ENCODE results near the gene WDR70.

WDR70 gene

DNA sequence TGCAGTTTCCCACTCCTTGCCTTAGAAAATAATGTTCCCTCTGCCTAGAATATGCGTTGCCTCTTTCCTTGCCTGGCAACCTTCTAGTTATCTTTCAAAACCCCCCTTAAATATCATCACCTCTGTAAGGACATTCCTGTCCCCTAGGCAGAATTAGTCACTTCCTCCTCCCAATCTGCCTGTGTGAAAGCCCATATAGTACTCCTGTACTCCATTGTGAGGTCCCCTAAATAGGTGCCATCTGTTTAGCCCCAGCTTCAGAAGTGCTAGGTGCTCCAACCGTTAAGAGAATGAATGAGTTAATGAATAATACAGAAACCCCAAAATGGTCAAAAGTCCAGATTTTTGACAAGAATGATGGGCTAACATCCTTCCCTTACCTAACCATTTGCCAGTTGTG, 279.3 kb downstream of the WDR70 start:
- Histone ChIP-seq H3K9ac (ENCODE audit: low read depth in 1 of 2, low read length in 2 of 2) (no peak overlapping the region), H3K4me1 (ENCODE audit: control insufficient read depth in 2 of 2, insufficient read depth in 2 of 2, low read length in 2 of 2) (no peaks in the 10 kb centered on the region), H3K27ac (ENCODE audit: low read depth in 2 of 2, low read length in 2 of 2) (no peak overlapping the region), H3K27me3 (ENCODE audit: control insufficient read depth in 2 of 2, insufficient read depth in 2 of 2, low read length in 2 of 2) (no peaks in the 10 kb centered on the region), H3K4me3 (ENCODE audit: low read length in 2 of 2) (no peak overlapping the region), H3K36me3 (ENCODE audit: control insufficient read depth in 2 of 2, insufficient read depth in 2 of 2, low read length in 2 of 2) (no peaks in the 10 kb centered on the region), H3K9me3 (ENCODE audit: control insufficient read depth in 2 of 2, low read length in 2 of 2) (no peaks in the 10 kb centered on the region)

DNA sequence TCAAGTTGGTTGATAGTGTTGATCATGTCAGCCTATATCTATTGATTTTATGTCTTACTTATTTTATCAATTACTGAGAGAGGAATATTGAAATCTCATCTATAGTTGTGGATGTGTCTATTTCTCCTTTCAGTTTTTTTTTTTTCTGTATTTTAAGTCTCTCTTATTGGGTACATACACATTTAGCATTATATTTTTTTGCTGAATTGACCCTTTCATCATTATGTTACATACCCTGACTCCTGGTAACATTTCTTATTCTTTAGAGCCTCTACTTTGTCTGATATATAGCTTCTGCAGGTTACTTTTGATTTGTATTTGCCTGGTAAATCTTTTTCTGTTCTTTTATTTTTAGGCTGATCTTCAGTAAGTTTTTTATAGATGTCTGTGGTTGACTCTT, 281.2 kb downstream of the WDR70 start:
- Histone ChIP-seq H3K4me3 (ENCODE audit: low read length in 2 of 2) (no peak overlapping the region), H3K36me3 (ENCODE audit: control insufficient read depth in 2 of 2, insufficient read depth in 2 of 2, low read length in 2 of 2) (no peaks in the 10 kb centered on the region), H3K27me3 (ENCODE audit: control insufficient read depth in 2 of 2, insufficient read depth in 2 of 2, low read length in 2 of 2) (no peaks in the 10 kb centered on the region), H3K9ac (ENCODE audit: low read depth in 1 of 2, low read length in 2 of 2) (no peak overlapping the region), H3K4me1 (ENCODE audit: control insufficient read depth in 2 of 2, insufficient read depth in 2 of 2, low read length in 2 of 2) (no peaks in the 10 kb centered on the region), H3K9me3 (ENCODE audit: control insufficient read depth in 2 of 2, low read length in 2 of 2) (no peaks in the 10 kb centered on the region), H3K27ac (ENCODE audit: low read depth in 2 of 2, low read length in 2 of 2) (no peak overlapping the region)

DNA sequence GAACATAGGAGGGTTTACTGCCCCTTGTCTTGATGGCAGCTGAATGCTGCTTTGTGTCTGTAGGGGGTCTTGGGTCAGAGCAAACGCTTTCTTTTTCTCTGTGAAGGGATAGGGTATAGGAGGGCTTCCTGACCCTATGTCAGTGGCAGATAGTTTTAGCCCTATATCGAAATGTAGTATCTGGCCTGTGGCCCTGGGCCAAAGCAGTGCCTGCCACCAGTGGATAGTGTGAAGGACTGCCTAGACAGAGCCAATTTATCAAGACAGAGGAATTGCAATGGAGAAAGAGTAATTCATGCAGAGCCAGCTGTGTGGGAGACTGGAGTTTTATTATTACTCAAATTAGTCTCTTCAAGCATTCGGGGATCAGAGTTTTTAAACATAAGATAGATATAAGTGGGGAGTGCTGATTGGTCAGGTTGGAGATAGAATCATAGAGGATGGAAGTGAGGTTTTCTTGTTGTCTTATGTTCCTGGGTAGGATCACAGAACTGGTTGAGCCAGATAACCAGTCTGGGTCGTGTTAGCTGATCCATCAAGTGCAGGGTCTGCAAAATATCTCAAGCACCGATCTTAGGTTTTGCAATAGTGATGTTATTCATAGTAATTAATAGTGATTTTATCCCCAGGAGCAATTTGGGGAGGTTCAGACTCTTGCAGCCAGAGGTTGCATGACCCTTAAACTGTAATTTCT, 282.3 kb downstream of the WDR70 start:
- Histone ChIP-seq H3K27ac (ENCODE audit: low read depth in 2 of 2, low read length in 2 of 2) (no peak overlapping the region), H3K4me1 (ENCODE audit: control insufficient read depth in 2 of 2, insufficient read depth in 2 of 2, low read length in 2 of 2) (no peaks in the 10 kb centered on the region), H3K9me3 (ENCODE audit: control insufficient read depth in 2 of 2, low read length in 2 of 2) (no peaks in the 10 kb centered on the region)

DNA sequence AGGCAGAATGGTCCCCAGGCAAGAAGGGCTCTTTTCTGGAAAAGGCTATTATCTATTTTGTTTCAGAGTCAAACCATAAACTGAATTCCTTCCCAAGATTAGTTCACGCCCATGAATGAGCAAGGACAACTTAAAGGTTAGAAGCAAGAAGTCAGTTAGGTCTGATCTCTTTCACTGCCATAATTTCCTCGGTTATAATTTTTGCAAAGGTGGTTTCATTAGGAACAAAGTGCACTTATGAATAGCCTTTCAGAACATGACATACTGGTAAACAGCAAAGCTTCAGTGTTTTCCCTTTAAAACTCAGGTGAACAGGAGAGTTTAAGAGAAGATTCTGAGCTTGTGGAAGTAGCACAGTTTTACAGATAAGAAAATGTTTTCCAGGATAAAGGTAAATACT, 282.8 kb downstream of the WDR70 start:
- no peaks in the 10 kb centered on the region for H3K9me3 ChIP-seq (ENCODE audit: control insufficient read depth in 2 of 2, low read length in 2 of 2)
- no peaks in the 10 kb centered on the region for H3K4me1 ChIP-seq (ENCODE audit: control insufficient read depth in 2 of 2, insufficient read depth in 2 of 2, low read length in 2 of 2)
- H3K36me3 ChIP-seq (ENCODE audit: control insufficient read depth in 2 of 2, insufficient read depth in 2 of 2, low read length in 2 of 2): no peaks in the 10 kb centered on the region
- H3K9ac ChIP-seq (ENCODE audit: low read depth in 1 of 2, low read length in 2 of 2): no peak overlapping the region
- no peaks in the 10 kb centered on the region for H3K27me3 ChIP-seq (ENCODE audit: control insufficient read depth in 2 of 2, insufficient read depth in 2 of 2, low read length in 2 of 2)
- no peak overlapping the region for H3K4me3 ChIP-seq (ENCODE audit: low read length in 2 of 2)
- H3K27ac ChIP-seq (ENCODE audit: low read depth in 2 of 2, low read length in 2 of 2): no peak overlapping the region

More for the DNA sequence above, 282.3 kb downstream of the WDR70 start:
- H3K9ac ChIP-seq (ENCODE audit: low read depth in 1 of 2, low read length in 2 of 2): no peak overlapping the region
- H3K27me3 ChIP-seq (ENCODE audit: control insufficient read depth in 2 of 2, insufficient read depth in 2 of 2, low read length in 2 of 2): no peaks in the 10 kb centered on the region
- no peak overlapping the region for H3K4me3 ChIP-seq (ENCODE audit: low read length in 2 of 2)
- no peaks in the 10 kb centered on the region for H3K36me3 ChIP-seq (ENCODE audit: control insufficient read depth in 2 of 2, insufficient read depth in 2 of 2, low read length in 2 of 2)

DNA sequence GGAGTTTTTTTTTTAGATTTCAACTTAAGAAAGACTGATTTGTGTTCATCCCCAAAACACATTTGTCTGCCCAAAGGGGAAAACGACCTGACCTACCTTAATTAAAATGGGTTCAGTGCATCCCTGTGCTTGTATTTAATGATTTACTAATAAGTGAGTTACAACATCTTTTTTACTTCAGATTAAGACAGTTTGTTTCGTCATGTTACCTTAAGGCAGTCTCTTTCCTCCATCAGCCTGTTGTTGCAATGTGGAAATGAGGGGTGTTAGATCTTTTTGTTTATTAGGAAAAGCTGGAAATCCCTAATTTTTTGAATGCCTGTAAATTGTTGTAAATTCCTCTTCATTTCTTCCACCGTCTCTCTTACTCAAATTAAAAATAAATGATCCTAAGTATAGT, 283.2 kb downstream of the WDR70 start:
- no peaks in the 10 kb centered on the region for H3K9me3 ChIP-seq (ENCODE audit: control insufficient read depth in 2 of 2, low read length in 2 of 2)
- H3K4me3 ChIP-seq (ENCODE audit: low read length in 2 of 2): no peak overlapping the region
- no peaks in the 10 kb centered on the region for H3K36me3 ChIP-seq (ENCODE audit: control insufficient read depth in 2 of 2, insufficient read depth in 2 of 2, low read length in 2 of 2)
- no peaks in the 10 kb centered on the region for H3K27me3 ChIP-seq (ENCODE audit: control insufficient read depth in 2 of 2, insufficient read depth in 2 of 2, low read length in 2 of 2)
- no peak overlapping the region for H3K9ac ChIP-seq (ENCODE audit: low read depth in 1 of 2, low read length in 2 of 2)
- no peaks in the 10 kb centered on the region for H3K4me1 ChIP-seq (ENCODE audit: control insufficient read depth in 2 of 2, insufficient read depth in 2 of 2, low read length in 2 of 2)
- no peak overlapping the region for H3K27ac ChIP-seq (ENCODE audit: low read depth in 2 of 2, low read length in 2 of 2)

DNA sequence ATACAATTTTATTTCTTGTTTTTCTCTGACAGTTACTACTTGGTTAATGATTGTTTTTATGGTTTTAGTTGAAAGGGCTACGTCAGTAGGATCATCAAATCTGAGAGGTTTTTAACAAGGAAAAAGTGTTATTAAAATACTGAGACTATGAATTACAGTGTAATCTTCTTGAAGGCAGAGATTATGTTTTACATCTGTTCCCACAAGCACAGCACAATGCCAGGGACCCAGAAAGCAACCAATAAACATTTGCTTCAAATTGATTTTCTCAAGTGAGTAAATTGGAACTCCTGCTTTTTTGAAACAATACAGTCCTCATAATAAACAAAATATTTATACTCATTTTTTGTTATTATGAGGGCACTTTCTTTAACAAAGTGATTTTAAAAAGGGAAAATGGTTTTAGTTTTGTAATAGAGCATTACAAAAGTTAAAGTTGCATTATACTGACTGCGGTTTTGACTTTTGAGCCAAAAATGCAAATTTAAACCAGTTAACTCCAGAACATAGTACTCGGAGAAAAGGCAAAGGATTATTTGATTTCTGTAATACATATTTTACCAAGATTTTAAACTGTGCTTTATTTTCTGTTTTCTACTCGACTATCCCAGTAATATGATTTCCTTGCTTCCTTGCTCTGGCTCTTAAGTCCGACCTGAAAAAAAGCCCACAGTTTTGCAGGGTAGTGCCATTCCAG, 283.8 kb downstream of the WDR70 start:
- H3K27me3 ChIP-seq (ENCODE audit: control insufficient read depth in 2 of 2, insufficient read depth in 2 of 2, low read length in 2 of 2): no peaks in the 10 kb centered on the region
- H3K4me3 ChIP-seq (ENCODE audit: low read length in 2 of 2): no peak overlapping the region
- H3K9ac ChIP-seq (ENCODE audit: low read depth in 1 of 2, low read length in 2 of 2): no peak overlapping the region

DNA sequence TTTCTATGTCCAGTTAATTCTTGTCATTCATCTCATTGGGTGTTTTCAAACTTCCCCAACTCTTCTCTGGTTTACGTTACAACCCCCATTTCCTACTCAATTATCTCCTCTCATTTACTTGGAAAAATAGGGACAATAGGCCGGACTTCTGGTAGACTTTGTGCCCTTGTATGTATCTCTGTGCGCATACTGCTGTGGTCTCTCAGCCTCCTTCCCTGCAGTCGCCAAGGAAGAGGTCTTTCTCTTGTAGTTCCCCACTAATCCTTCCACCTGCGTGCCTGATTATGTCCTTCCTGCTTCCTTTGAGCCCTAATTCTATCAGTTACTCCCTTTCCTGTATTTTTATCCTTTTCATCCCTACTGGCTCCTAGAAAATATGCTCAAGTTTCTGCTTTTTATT, 284.4 kb downstream of the WDR70 start:
- H3K4me3 ChIP-seq (ENCODE audit: low read length in 2 of 2): no peak overlapping the region
- peaks cover 0 to under 1% of the 10 kb centered on the region in 2 donors for H3K4me1 ChIP-seq (ENCODE audit: control insufficient read depth in 2 of 2, insufficient read depth in 2 of 2, low read length in 2 of 2)
- no peak overlapping the region for H3K9ac ChIP-seq (ENCODE audit: low read depth in 1 of 2, low read length in 2 of 2)
- H3K9me3 ChIP-seq (ENCODE audit: control insufficient read depth in 2 of 2, low read length in 2 of 2): no peaks in the 10 kb centered on the region
- no peaks in the 10 kb centered on the region for H3K27me3 ChIP-seq (ENCODE audit: control insufficient read depth in 2 of 2, insufficient read depth in 2 of 2, low read length in 2 of 2)
- no peaks in the 10 kb centered on the region for H3K36me3 ChIP-seq (ENCODE audit: control insufficient read depth in 2 of 2, insufficient read depth in 2 of 2, low read length in 2 of 2)
- H3K27ac ChIP-seq (ENCODE audit: low read depth in 2 of 2, low read length in 2 of 2): no peak overlapping the region

More for the DNA sequence above, 283.8 kb downstream of the WDR70 start:
- no peaks in the 10 kb centered on the region for H3K9me3 ChIP-seq (ENCODE audit: control insufficient read depth in 2 of 2, low read length in 2 of 2)
- no peak overlapping the region for H3K27ac ChIP-seq (ENCODE audit: low read depth in 2 of 2, low read length in 2 of 2)
- H3K36me3 ChIP-seq (ENCODE audit: control insufficient read depth in 2 of 2, insufficient read depth in 2 of 2, low read length in 2 of 2): no peaks in the 10 kb centered on the region
- H3K4me1 ChIP-seq (ENCODE audit: control insufficient read depth in 2 of 2, insufficient read depth in 2 of 2, low read length in 2 of 2): no peaks in the 10 kb centered on the region

DNA sequence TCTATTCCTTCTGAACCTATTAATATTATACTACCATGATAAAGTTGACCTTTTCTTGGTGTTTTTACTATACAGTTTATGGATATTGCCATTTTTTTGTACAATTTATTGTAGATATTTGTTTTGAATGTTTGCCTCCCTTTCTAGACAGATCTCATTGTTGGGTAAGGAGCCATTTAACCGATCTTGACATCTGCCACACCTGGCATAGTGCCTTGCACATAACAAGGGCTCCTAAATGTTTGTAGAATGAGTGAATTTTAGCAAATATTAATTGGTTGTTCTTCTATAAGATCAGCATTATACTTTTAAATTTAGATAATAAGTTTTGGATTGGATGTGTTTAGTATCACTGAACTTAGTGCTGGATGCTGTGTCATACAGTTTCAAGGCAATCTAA, 285.4 kb downstream of the WDR70 start:
- Histone ChIP-seq H3K27me3 (ENCODE audit: control insufficient read depth in 2 of 2, insufficient read depth in 2 of 2, low read length in 2 of 2) (no peaks in the 10 kb centered on the region), H3K4me1 (ENCODE audit: control insufficient read depth in 2 of 2, insufficient read depth in 2 of 2, low read length in 2 of 2) (peaks cover 0 to 5% of the 10 kb centered on the region in 2 donors), H3K4me3 (ENCODE audit: low read length in 2 of 2) (no peak overlapping the region), H3K9me3 (ENCODE audit: control insufficient read depth in 2 of 2, low read length in 2 of 2) (no peaks in the 10 kb centered on the region), H3K9ac (ENCODE audit: low read depth in 1 of 2, low read length in 2 of 2) (no peak overlapping the region), H3K27ac (ENCODE audit: low read depth in 2 of 2, low read length in 2 of 2) (no peak overlapping the region), H3K36me3 (ENCODE audit: control insufficient read depth in 2 of 2, insufficient read depth in 2 of 2, low read length in 2 of 2) (no peaks in the 10 kb centered on the region)

DNA sequence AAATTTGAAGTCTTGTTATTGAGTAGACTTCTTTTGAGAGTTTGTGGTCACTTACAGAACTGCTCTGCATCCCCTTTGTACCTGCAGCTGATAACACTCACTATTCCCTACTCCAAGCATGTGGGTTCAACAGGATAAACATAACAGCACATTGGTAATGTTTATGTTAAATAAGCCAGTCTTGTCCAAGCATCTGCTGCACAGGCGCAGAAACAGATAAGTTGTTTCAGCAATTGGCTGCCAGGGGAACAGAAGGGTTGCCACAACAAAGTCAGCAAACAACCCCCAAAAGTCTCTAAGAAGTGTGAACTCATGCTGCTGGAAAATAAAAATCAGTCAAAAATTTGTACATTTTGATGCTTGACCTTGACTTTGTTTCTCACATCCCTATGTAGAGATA, 286.2 kb downstream of the WDR70 start:
- H3K36me3 ChIP-seq (ENCODE audit: control insufficient read depth in 2 of 2, insufficient read depth in 2 of 2, low read length in 2 of 2): no peaks in the 10 kb centered on the region
- no peaks in the 10 kb centered on the region for H3K27me3 ChIP-seq (ENCODE audit: control insufficient read depth in 2 of 2, insufficient read depth in 2 of 2, low read length in 2 of 2)
- no peak overlapping the region for H3K27ac ChIP-seq (ENCODE audit: low read depth in 2 of 2, low read length in 2 of 2)
- H3K9ac ChIP-seq (ENCODE audit: low read depth in 1 of 2, low read length in 2 of 2): no peak overlapping the region
- peaks cover 0 to 5% of the 10 kb centered on the region in 2 donors for H3K4me1 ChIP-seq (ENCODE audit: control insufficient read depth in 2 of 2, insufficient read depth in 2 of 2, low read length in 2 of 2)
- no peak overlapping the region for H3K4me3 ChIP-seq (ENCODE audit: low read length in 2 of 2)
- H3K9me3 ChIP-seq (ENCODE audit: control insufficient read depth in 2 of 2, low read length in 2 of 2): no peaks in the 10 kb centered on the region

DNA sequence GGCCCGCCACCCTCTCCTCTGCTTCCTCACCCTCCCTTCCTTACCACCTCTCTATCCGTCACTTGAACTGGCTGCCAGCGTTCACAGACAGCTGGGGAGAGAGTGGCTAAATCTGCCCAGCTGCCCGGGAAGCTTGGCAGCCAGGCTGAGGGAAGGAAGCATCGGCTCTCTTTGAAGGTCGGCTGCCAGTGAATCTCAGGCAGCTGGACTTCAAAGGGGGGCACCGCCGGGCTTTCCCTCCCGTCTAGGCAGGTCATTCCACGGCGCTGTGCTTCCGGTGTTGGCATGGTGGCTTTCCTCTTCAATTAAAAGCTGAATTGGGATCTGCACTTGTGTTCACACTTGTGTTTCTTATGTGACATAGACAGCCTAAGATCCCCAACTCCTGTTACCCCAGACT, 286.8 kb downstream of the WDR70 start:
- Histone ChIP-seq H3K27me3 (ENCODE audit: control insufficient read depth in 2 of 2, insufficient read depth in 2 of 2, low read length in 2 of 2) (no peaks in the 10 kb centered on the region), H3K4me1 (ENCODE audit: control insufficient read depth in 2 of 2, insufficient read depth in 2 of 2, low read length in 2 of 2) (peaks cover 0 to 5% of the 10 kb centered on the region in 2 donors), H3K4me3 (ENCODE audit: low read length in 2 of 2) (no peak overlapping the region), H3K9ac (ENCODE audit: low read depth in 1 of 2, low read length in 2 of 2) (no peak overlapping the region), H3K9me3 (ENCODE audit: control insufficient read depth in 2 of 2, low read length in 2 of 2) (no peaks in the 10 kb centered on the region), H3K36me3 (ENCODE audit: control insufficient read depth in 2 of 2, insufficient read depth in 2 of 2, low read length in 2 of 2) (no peaks in the 10 kb centered on the region), H3K27ac (ENCODE audit: low read depth in 2 of 2, low read length in 2 of 2) (no peak overlapping the region)

All from mucosa of rectum (tissue), 2 donors.